GM19025 (cell line): ENCODE measurements around the gene DLG2.
"Not testable (repeated sequence)": the region's sequence is repeated elsewhere in the genome, so short reads cannot be mapped to it uniquely, and the experiment has no call there.

Source experiments
- ATAC-seq: cut with Tn5 transposase; IDR thresholded peaks from one replicate; pipeline ENCODE4 v1.9.1; 2021; ENCODE audit warnings: mild to moderate bottlenecking, low read depth, moderate library complexity; ENCODE audit not compliant: unreplicated experiment

The DLG2 gene

GRCh38 chr11:84819537-84819936, 807.6 kb downstream of the DLG2 start:
- ATAC-seq = no peak

- ATAC-seq = no peak
Observed at GRCh38 chr11:84819128-84819527, 808.0 kb downstream of the DLG2 start.

- no peak for ATAC-seq
Observed at GRCh38 chr11:84817998-84818397, 809.1 kb downstream of the DLG2 start.

GRCh38 chr11:84812471-84812969, 814.6 kb downstream of the DLG2 start:
- no peak for ATAC-seq

GRCh38 chr11:84806354-84806753, 820.8 kb downstream of the DLG2 start:
- ATAC-seq = no peak

GRCh38 chr11:84804041-84804440, 823.1 kb downstream of the DLG2 start:
- ATAC-seq = no peak

GRCh38 chr11:84800755-84801346, 826.3 kb downstream of the DLG2 start:
- no peak for ATAC-seq

- ATAC-seq = no peak
Observed at GRCh38 chr11:84799112-84799511, 828.0 kb downstream of the DLG2 start.

GRCh38 chr11:84795698-84796097, 831.4 kb downstream of the DLG2 start:
- no peak for ATAC-seq

- no peak for ATAC-seq
Observed at GRCh38 chr11:84794663-84795443, 832.3 kb downstream of the DLG2 start.

- ATAC-seq = no peak
Observed at GRCh38 chr11:84793318-84793717, 833.8 kb downstream of the DLG2 start.

- no peak for ATAC-seq
Observed at GRCh38 chr11:84790849-84791427, 836.2 kb downstream of the DLG2 start.

- no peak for ATAC-seq
Observed at GRCh38 chr11:84788220-84788619, 838.9 kb downstream of the DLG2 start.

- ATAC-seq = not testable (repeated sequence)
Observed at GRCh38 chr11:84784158-84784557, 843.0 kb downstream of the DLG2 start.

- ATAC-seq = no peak
Observed at GRCh38 chr11:84780689-84781293, 846.4 kb downstream of the DLG2 start.

GRCh38 chr11:84775503-84775902, 851.6 kb downstream of the DLG2 start:
- no peak for ATAC-seq

- no peak for ATAC-seq
Observed at GRCh38 chr11:84763931-84764330, 863.2 kb downstream of the DLG2 start.

GRCh38 chr11:84757711-84758110, 869.4 kb downstream of the DLG2 start:
- ATAC-seq = no peak

GRCh38 chr11:84751371-84751770, 875.8 kb downstream of the DLG2 start:
- ATAC-seq = no peak

- ATAC-seq = no peak
Observed at GRCh38 chr11:84747871-84748270, 879.3 kb downstream of the DLG2 start.

GRCh38 chr11:84740050-84740449, 887.1 kb downstream of the DLG2 start:
- ATAC-seq = no peak
